ENCODE results near the gene TYK2. TPM values are rescaled to one million over a fixed set of nuclear protein-coding genes. Genes with fewer than 3 reads are reported as not detected.
A peak's percentile ranks its signal among the peaks of the same experiment; 100 is the strongest.
"Not testable (repeated sequence)": the region's sequence is repeated elsewhere in the genome, so short reads cannot be mapped to it uniquely, and the experiment has no call there.

The TYK2 gene
- total RNA-seq, 2 donors from 2014 or later = 72.4 to 168 TPM

GRCh38 chr19:10390652-10391286 lies 10.4 kb upstream of the TYK2 start:
- Histone ChIP-seq H3K27me3 (no peaks in the 10 kb centered on the region), H3K36me3 (replicated peaks in 1 of 2; ENCODE audit: insufficient read depth in 1 of 2, low read depth in 2 of 2) (peaks cover 0 to 17% of the 10 kb centered on the region in 2 donors), H3K9me3 (no peaks in the 10 kb centered on the region), H3K27ac (no peak overlapping the region), H3K4me1 (no peaks in the 10 kb centered on the region), H3K4me3 (no peak overlapping the region)
- ATAC-seq = peak; percentile 69
- intact Hi-C loops (cut with DNase I) = loop anchor here (5.0 to 10.0 kb wide), 2 partner anchors 133 to 456 kb away; partner anchors contain the start of gene OLFM2
- TF ChIP-seq CTCF (IDR thresholded peaks at IDR 0.05) = peak; percentile 73 to 84 (median 79)
- TF ChIP-seq POLR2A (IDR thresholded peaks at IDR 0.05) = no peak
- 39 to 47% methylated on average over 9 of the region's 9 CpGs for WGBS, 2 donors
- peak; percentile 77 to 83 (median 81) for DNase-seq

DNA sequence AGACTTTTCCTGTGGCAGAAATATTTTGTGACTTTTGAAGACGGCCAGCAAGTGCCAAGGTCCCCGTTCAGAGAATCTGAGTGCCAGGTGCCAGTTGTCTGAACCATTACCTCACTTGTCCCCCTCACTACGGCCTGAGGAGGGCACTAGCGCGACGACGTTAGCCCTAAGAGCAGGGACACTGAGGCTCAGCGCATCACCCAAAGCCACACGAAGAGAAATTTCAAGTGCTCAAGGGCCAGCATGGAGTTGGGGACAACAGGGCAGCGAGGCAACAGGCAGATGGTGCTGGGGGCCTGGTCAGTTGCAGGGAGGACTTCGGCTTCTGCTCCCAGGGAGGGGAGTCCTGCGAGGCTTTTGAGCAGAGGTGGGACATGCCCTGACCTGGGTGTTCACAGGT lies 9.5 kb upstream of the TYK2 start:
- DNase-seq = no peak
- intact Hi-C loops (cut with DNase I) = loop anchor here (5.0 to 10.0 kb wide), 2 partner anchors 133 to 455 kb away; partner anchors contain the start of gene OLFM2
- no peak for TF ChIP-seq CTCF (IDR thresholded peaks at IDR 0.05)
- no peak for TF ChIP-seq POLR2A (IDR thresholded peaks at IDR 0.05)
- H3K9me3 ChIP-seq = no peaks in the 10 kb centered on the region
- no peaks in the 10 kb centered on the region for H3K4me1 ChIP-seq
- no peak overlapping the region for H3K27ac ChIP-seq
- ATAC-seq = no peak
- 33 to 58% methylated on average over 8 to 12 of the region's 12 CpGs for WGBS, 2 donors
- H3K27me3 ChIP-seq = no peaks in the 10 kb centered on the region
- no peak overlapping the region for H3K4me3 ChIP-seq
- peaks cover 0 to 12% of the 10 kb centered on the region in 2 donors for H3K36me3 ChIP-seq (replicated peaks in 1 of 2; ENCODE audit: insufficient read depth in 1 of 2, low read depth in 2 of 2)

DNA sequence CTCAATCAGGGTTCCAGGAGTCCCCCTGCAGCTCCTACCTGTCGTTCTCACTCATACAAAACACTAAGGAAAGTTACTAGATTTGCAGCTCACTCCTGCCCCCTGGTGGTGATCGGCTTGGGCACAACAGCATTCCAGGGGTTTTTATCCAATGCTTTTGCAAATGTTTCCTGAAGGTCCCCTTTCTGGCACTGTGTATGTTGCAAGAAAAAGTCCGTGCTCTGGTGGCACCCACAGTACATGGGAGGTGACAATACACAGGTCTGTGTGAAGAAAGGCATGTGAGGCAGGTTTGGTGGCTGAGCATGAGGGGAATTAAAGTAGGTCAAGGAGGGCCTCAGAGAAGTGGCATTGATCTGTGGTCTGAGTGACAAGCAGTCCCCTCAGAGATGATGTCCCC lies 8.6 kb upstream of the TYK2 start:
- intact Hi-C loops (cut with DNase I) = no loop called here
- Histone ChIP-seq H3K27me3 (no peaks in the 10 kb centered on the region), H3K4me1 (no peaks in the 10 kb centered on the region), H3K4me3 (no peak overlapping the region), H3K36me3 (replicated peaks in 1 of 2; ENCODE audit: insufficient read depth in 1 of 2, low read depth in 2 of 2) (peaks cover 0 to 8% of the 10 kb centered on the region in 2 donors), H3K9me3 (no peaks in the 10 kb centered on the region), H3K27ac (no peak overlapping the region)
- DNase-seq (peak; percentile 88 to 94 (median 92)), ATAC-seq (peak; percentile 79)
- no peak for TF ChIP-seq POLR2A (IDR thresholded peaks at IDR 0.05)
- TF ChIP-seq CTCF (IDR thresholded peaks at IDR 0.05) = peak; percentile 86 to 95 (median 89)
- 0 to 2% methylated on average over 3 of the region's 3 CpGs for WGBS, 2 donors

- Histone ChIP-seq H3K36me3 (replicated peaks in 1 of 2; ENCODE audit: insufficient read depth in 1 of 2, low read depth in 2 of 2) (no peaks in the 10 kb centered on the region), H3K27ac (no peak overlapping the region), H3K9me3 (no peaks in the 10 kb centered on the region), H3K27me3 (no peaks in the 10 kb centered on the region), H3K4me1 (peaks cover 11% of the 10 kb centered on the region), H3K4me3 (no peak overlapping the region)
- WGBS, 2 donors = 77 to 83% methylated on average over 5 to 9 of the region's 9 CpGs
- intact Hi-C loops (cut with DNase I) = no loop called here
- DNase-seq = no peak
- ATAC-seq = no peak
- TF ChIP-seq POLR2A (IDR thresholded peaks at IDR 0.05) (no peak), CTCF (IDR thresholded peaks at IDR 0.05) (no peak)
Measured at GRCh38 chr19:10384580-10384979, 4.2 kb upstream of the TYK2 start.

DNA sequence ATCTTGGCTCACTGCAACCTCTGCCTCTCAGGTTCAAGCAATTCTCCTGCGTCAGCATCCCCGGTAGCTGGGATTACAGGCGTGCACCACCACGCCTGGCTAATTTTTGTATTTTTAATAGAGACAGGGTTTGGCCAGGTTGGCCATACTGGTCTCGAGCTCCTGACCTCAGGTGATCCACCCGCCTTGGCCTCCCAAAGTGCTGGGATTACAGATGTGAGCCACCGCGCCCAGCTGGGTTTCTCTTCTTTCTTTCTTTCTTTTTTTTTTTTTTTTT lies 2.8 kb upstream of the TYK2 start:
- H3K36me3 ChIP-seq (replicated peaks in 1 of 2; ENCODE audit: insufficient read depth in 1 of 2, low read depth in 2 of 2); H3K9me3 ChIP-seq; H3K27ac ChIP-seq; H3K4me3 ChIP-seq; H3K27me3 ChIP-seq; DNase-seq; ATAC-seq; intact Hi-C loops (cut with DNase I): not testable (repeated sequence)
- H3K4me1 ChIP-seq = peaks cover 16% of the 10 kb centered on the region
- 74 to 86% methylated on average over 8 of the region's 8 CpGs for WGBS, 2 donors

All from body of pancreas (tissue), 4 donors.